Heart right ventricle (tissue), 16 donors: ENCODE results near the gene DENND4C. TPM values are rescaled to one million over a fixed set of nuclear protein-coding genes. Genes with fewer than 3 reads are reported as not detected.

Source experiments
- ATAC-seq, 8 donors: fragments of 200-7000 bp; cut with Tn5 transposase; one replicate each; pipeline ENCODE4 v1.9.1; 2020; ENCODE audit warnings: mild to moderate bottlenecking in 8 of 8, moderate library complexity in 8 of 8, moderate number of reproducible peaks in 1 of 8
- DNase-seq, 2 donors: peaks; one replicate each; pipeline ENCODE4 v3.0.0-alpha.2; 2020
- H3K27ac ChIP-seq, 10 donors: fragments of 200-600 bp; sonication (generic) in 2 of 10; one replicate each; pipeline versions ENCODE4 v1.5.0 to v1.8.0; 2020 to 2022; ENCODE audit warnings: mild to moderate bottlenecking in 3 of 10
- H3K27me3 ChIP-seq, 7 donors: fragments of 200-600 bp; one replicate each; pipeline ENCODE4 v1.8.0; 2021 to 2022; ENCODE audit warnings: mild to moderate bottlenecking in 2 of 7
- H3K36me3 ChIP-seq, 9 donors: fragments of 200-600 bp; sonication (generic) in 1 of 9; one replicate each; pipeline versions ENCODE4 v1.5.0 to v1.8.0; 2020 to 2022; ENCODE audit warnings: mild to moderate bottlenecking in 2 of 9
- H3K4me1 ChIP-seq, 9 donors: fragments of 200-600 bp; sonication (generic) in 1 of 9; one replicate each; pipeline versions ENCODE4 v1.5.0 to v1.8.0; 2020 to 2022; ENCODE audit warnings: mild to moderate bottlenecking in 4 of 9
- H3K4me3 ChIP-seq, 10 donors: fragments of 200-600 bp; sonication (generic) in 2 of 10; one replicate each; pipeline versions ENCODE4 v1.5.0 to v1.8.0; 2020 to 2022; ENCODE audit warnings: mild to moderate bottlenecking in 7 of 10, moderate library complexity in 2 of 10
- H3K9me3 ChIP-seq, 11 donors: fragments of 200-600 bp in 10 of 11; sonication (generic) in 2 of 11; one replicate each; pipeline versions ENCODE4 v1.5.0 to v1.8.0; 2013 to 2022; ENCODE audit warnings: mild to moderate bottlenecking in 2 of 11, control low read depth in 1 of 11, moderate library complexity in 1 of 11
- CTCF ChIP-seq, 9 donors: fragments of 200-600 bp; sonication (generic) in 2 of 9; IDR thresholded peaks; one replicate each; pipeline versions ENCODE4 v1.5.0 to v1.8.0; 2021 to 2022; ENCODE audit warnings: antibody characterized with exemption in 9 of 9, mild to moderate bottlenecking in 5 of 9, moderate library complexity in 1 of 9
- WGBS, 2 donors: extraction: QIAGEN DNeasy Blood & Tissue Kit; methylation state at CpG; one replicate each; pipeline ENCODE4 v1.1.7; 2013; ENCODE audit warnings: inconsistent platforms in 1 of 2; 5-methylcytosine and 5-hydroxymethylcytosine counted together
- intact Hi-C, 10 donors: fragments of 100-400 bp; cut with DNase I; formaldehyde crosslinking; loops; one replicate each; pipeline versions ENCODE4 v1.11.1 to v1.14.2; 2022
- polyA plus RNA-seq, 2 donors: library from polyadenylated mRNA; stranded (reverse); fragments of 200-250 nt; gene quantifications; one replicate each; pipeline ENCODE4 v1.2.3, GENCODE V29; 2013
- total RNA-seq, 10 donors: library from RNA; stranded (reverse); fragmentation: NEBNext Ultra II Directional in 3 of 10; extraction: Animal tissue kit (Norgen Biotek cat#: 25700) in 3 of 10; gene quantifications; one replicate each; pipeline versions ENCODE4 v1.2.1 to v1.2.4, GENCODE V29; 2021 to 2023
- donor health status: Arrhythmogenic right ventricular cardiomyopathy.
- donor health status: ischemic (EF 13 %, LVEDD 7.1; RV severe dilation, severe dysfunction).
- donor health status: healthy with polysubstance abuse.
- donor health status: DM: no; HTN: yes; CAD: no.
- donor health status: DM: no; HTN: no; CAD: no.
- donor health status: ischemic (EF 25% LVEDD 6.9; RV normal size, moderate dysfunction).
- donor health status: ischemic (EF 25% LVEDD 5.7; RV mildly dilated, moderate dysfunction).
- donor health status: healthy.
- donor health status: DM: yes; HTN: yes; CAD: no.
- donor health status: Ischemic cardiomyopathy.
- donor health status: ischemic (EF 35%, LVEDD 5.7; RV mildly dilated, moderate dysfunction).
- donor health status: nonischemic (EF 11% LVEDD 7.7; RV severe dilation, severe dysfunction).
- donor health status: DM: yes; HTN: yes; CAD: no.
- donor health status: PGD.
- donor health status: ischemic (EF 29% LVEDD 5.4; RV normal size, mild dysfunction).
- donor health status: nonischemic (EF 23%, LVEDD 6.1; RV moderate dilation, normal function).

The DENND4C gene
- total and polyA plus RNA-seq, 12 donors = 5.4 to 28.3 (median 23.5) TPM

- no peak for TF ChIP-seq CTCF (IDR thresholded peaks at IDR 0.05)
- Histone ChIP-seq H3K4me3 (no peak overlapping the region), H3K27ac (no peak overlapping the region), H3K9me3 (no peaks in the 10 kb centered on the region), H3K27me3 (no peaks in the 10 kb centered on the region), H3K36me3 (peaks cover 0 to 99% (median 48%) of the 10 kb centered on the region in 9 donors), H3K4me1 (no peaks in the 10 kb centered on the region)
- no peak for DNase-seq
- intact Hi-C loops = no loop called here
- 82 to 87% methylated on average over 3 of the region's 3 CpGs for WGBS, 2 donors
- no peak for ATAC-seq
Measured at GRCh38 chr9:19358701-19359100, 128.2 kb downstream of the DENND4C start.

GRCh38 chr9:19369107-19369506, 138.6 kb downstream of the DENND4C start:
- ATAC-seq (no peak), DNase-seq (no peak)
- Histone ChIP-seq H3K27me3 (no peaks in the 10 kb centered on the region), H3K36me3 (peaks cover 0 to 100% (median 41%) of the 10 kb centered on the region in 9 donors), H3K9me3 (no peaks in the 10 kb centered on the region), H3K4me3 (no peak overlapping the region), H3K27ac (no peak overlapping the region), H3K4me1 (no peaks in the 10 kb centered on the region)
- intact Hi-C loops = no loop called here
- WGBS, 2 donors = 94% methylated on average over 2 of the region's 2 CpGs
- TF ChIP-seq CTCF (IDR thresholded peaks at IDR 0.05) = no peak

- no peak for TF ChIP-seq CTCF (IDR thresholded peaks at IDR 0.05)
- H3K27me3 ChIP-seq = no peaks in the 10 kb centered on the region
- H3K27ac ChIP-seq = no peak overlapping the region
- DNase-seq (no peak), ATAC-seq (no peak)
- intact Hi-C loops = loop anchor here in 4 of 10 donors (10.0 kb wide), 4 partner anchors 73 to 287 kb away; no protein-coding TSS in a partner anchor
- H3K4me1 ChIP-seq = peaks cover 0 to 5% (median under 1%) of the 10 kb centered on the region in 9 donors
- H3K9me3 ChIP-seq = no peaks in the 10 kb centered on the region
- no peak overlapping the region for H3K4me3 ChIP-seq
- H3K36me3 ChIP-seq = peaks cover 0 to 100% (median 52%) of the 10 kb centered on the region in 9 donors
- WGBS, 2 donors = 86 to 87% methylated on average over 5 of the region's 5 CpGs
Measured at GRCh38 chr9:19371942-19372341, 141.4 kb downstream of the DENND4C start.

GRCh38 chr9:19372567-19372966, 142.1 kb downstream of the DENND4C start:
- DNase-seq (no peak), ATAC-seq (no peak)
- intact Hi-C loops = loop anchor here in 4 of 10 donors (10.0 kb wide), 4 partner anchors 72 to 288 kb away; no protein-coding TSS in a partner anchor
- Histone ChIP-seq H3K27ac (no peak overlapping the region), H3K36me3 (peaks cover 0 to 100% (median 55%) of the 10 kb centered on the region in 9 donors), H3K9me3 (no peaks in the 10 kb centered on the region), H3K4me1 (peaks cover 0 to 12% (median 6%) of the 10 kb centered on the region in 9 donors), H3K27me3 (no peaks in the 10 kb centered on the region), H3K4me3 (no peak overlapping the region)
- WGBS, 2 donors = 94 to 97% methylated on average over 8 of the region's 8 CpGs
- TF ChIP-seq CTCF (IDR thresholded peaks at IDR 0.05) = no peak
